DMS 273 (cell line): ENCODE results near the gene RAB29.

ENCODE experiments used
- DNase-seq: peaks from one replicate; lab custom pipeline; 2025; ENCODE audit not compliant: unreplicated experiment; lab: John Stamatoyannopoulos, UW

RAB29 gene, protein sequence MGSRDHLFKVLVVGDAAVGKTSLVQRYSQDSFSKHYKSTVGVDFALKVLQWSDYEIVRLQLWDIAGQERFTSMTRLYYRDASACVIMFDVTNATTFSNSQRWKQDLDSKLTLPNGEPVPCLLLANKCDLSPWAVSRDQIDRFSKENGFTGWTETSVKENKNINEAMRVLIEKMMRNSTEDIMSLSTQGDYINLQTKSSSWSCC

DNA sequence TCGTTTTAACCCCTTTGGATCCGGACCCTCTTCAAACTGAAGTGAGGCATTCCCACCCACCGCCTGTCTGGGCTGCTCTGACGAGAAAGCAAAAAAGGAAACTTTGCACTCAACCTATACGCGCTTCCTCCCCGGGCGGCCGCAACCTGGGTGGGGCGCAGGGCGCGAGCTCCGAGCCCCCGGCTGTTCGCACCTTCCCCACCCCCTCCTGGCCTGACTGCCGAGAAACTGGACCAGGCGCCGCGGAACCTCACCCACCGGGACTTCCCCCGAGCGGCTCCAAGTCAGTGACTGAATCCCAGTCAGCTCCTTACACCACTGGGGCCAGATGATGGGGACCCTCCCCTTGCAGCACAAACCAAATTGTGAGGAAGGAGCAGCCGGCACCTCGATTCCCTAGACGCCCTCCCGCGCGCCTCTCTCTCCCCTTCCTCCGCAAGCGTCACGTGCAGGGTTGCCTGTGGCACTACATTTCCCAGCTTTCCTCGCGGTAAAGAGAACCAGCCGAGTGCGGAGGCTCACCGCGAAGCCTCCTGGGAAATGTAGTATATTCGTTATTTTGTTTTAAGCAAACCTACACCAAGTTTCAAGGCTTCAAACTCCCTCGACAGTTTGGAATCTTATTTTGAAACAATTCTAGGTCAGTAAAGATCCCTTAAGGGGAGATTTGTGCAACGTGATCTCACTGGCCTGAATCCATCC, at the start of gene RAB29:
RAB29 (minus strand) TSS at position 468 of the 702 bp plus-strand sequence. CDS start 526 bp downstream, outside the sequence.
- peak; percentile 96 for DNase-seq

DNA sequence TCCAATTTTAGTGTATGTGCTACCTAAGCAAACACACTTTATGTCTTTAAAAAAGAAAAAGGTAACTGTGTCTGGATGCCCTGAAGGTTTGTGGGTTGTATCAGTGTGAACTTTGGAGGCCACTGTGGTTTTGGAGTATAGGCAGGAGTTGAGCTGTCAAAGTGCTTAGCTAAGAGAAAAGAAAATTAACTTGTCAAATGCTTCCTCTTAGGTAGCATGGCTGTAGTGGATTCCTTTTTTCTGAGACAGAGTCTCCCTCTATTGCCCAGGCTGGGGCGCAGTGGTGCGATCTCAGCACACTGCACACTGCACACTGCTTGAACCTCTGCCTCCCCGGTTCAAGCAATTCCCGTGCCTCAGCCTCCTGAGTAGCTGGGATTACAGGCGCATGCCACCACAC, 48.9 kb upstream of the RAB29 start:
- no peak for DNase-seq

DNA sequence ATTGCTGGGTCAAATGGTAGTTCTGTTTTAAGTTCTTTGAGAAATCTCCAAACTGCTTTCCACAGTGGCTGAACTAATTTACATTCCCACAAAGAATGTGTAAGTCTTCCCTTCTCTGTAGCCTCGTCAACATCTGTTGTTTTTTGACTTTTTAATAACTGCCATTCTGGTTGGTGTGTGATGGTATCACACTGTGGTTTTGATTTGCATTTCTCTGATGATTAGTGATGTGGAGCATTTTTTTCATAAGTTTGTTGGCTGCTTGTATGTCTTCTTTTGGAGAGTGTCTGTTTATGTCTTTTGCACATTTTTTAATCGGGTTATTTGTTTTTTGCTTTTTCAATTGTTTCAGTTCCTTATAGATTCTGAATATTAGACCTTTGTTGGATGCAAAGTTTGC, 48.0 kb upstream of the RAB29 start:
- peak; percentile 53 for DNase-seq

DNA sequence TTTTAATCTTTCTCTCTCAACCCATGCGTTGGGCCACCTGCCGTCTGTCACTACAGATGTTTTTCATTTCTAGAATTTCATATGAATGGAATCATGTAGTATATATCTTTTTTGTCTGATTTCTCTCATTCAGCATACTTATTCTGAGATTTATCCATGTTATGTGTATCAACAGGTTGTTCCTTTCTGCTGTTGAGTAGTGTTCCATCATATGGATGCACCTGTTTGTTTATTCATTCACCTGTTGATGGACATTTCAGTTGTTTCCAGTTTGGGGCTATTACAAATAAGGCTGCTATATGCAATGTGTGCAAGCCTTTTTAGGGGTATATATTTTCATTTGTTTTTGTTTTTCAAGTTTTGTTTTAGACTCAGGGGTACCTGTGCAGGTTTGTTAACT, 47.1 kb upstream of the RAB29 start:
- no peak for DNase-seq

DNA sequence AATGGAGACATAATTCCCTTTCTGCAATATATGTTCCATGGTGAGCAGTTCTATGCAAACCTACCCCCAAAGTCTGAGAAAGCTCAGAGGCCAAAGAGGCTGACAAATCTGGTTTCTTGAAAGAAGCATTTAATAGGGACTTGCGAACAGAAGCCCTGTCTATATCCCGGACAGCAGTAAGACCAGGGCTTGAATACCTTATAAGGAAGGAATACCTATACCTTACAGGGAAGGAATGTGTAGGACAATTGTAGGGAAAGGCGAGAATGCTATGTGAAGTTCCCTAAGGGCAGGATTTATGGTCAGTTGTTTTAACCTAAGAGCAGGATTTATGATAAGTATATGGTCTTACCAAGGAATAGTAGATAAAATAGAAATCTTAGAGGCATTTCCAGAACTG, 42.7 kb upstream of the RAB29 start:
- no peak for DNase-seq

DNA sequence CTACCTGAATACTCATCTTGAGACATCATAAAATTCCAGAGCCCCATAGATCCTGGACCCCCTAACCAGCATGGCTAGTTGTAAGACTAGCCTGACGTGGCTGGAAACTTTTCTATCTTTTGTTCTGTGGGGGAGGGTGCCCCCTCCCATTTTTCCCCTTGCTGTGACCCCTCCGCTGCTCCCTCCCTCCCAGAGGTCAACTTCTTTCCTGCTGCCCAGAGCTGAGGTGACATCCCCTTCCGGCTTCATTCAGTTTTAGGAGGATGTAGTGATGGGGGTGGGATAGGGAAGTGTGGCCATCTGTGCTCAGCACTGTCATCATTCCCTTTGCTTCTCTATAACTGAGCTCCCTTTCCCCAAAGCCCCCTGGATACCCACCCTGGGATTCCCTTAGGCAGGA, 42.1 kb upstream of the RAB29 start:
- DNase-seq = no peak

DNA sequence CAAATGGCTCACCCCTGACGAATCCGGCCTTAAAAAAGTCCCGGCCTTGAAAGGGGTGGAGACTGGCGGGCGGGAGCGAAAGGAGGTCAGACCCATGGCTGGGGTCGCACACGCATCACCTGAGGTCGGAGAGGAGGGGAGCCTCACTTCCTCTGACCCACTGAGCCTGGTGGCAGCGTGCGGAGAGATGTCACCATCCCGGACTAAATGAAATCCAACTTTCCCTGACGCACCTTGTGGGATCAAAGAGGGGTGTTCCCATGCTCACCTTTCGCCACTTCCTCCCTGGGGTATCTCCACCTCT, 38.4 kb upstream of the RAB29 start:
- DNase-seq = no peak

DNA sequence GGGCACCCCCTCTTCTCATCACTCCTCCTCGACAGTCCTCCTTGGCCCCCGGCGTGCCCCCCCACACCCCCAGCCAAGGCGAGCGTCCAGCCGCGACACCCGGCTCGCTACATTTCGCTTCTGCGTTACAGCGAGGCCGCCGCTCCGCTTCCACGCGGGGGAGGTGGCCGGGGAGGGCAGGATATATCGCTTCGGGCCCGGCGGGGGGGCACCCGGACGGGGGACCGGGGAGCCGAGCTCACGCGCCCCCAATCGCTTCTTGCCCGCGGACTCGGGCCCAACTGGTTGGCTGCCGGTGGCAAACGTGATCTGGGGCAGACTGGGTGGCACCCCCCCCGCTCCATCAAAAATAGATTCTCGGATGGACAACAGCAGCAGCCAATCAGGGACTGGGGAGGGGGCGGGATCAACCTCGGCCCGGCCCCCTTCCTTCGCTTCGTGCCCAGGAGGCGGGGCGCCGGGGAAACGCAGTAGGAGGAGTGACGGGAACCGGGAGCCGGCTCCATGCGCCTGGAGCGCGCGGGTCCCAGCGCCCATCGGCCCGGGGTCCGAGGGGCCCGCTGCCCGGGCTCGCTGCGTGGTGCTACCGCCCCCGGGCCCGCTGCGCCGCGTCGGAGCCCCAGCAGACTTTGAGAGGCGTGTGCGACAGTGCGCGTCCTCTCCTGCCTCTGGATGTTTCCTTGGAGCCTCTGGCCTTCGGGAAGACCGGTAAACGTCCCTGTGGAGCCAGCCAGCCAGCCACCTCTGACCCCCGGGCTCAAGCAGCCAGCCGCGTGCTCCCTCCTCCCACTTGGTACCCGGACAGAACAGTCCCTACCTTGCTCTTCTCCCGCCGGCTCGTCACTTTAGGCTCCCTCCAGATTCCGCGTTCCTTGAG, 37.8 kb upstream of the RAB29 start, which contains the start of gene SLC41A1:
SLC41A1 (minus strand) TSS at position 321 of the 877 bp plus-strand sequence. CDS start 2,757 bp downstream, outside the sequence.
- peak; percentile 96 for DNase-seq

DNA sequence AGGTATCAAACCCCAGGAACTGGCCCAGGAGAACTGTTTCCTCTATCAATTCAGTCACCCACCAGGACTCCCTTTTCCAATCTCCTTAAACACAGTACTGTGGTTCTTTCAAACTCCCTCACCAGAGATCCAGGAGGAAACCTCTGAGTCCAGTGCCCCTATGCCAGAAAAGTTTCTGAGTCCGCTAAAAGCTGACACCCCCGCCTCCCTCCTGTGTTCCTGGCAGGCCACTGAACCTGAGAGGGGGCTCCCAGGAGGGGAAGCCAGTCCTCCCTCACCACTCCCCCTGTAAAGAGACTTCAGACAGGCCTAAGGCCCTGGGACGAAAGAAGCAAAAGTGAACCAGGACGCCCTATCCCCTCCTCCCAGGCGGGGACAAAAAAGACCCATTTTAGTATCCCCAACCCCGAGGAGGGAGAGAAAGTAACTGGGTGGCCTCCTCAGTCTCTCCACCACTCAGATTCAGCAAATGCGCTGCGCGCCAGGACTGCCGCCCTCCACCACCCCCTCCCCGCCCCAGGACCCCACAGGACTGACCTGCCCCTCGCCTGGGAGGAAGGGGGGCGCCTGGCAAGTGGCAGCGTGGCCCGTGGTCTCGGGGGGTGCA, 37.1 kb upstream of the RAB29 start:
- DNase-seq = peak; percentile 53

DNA sequence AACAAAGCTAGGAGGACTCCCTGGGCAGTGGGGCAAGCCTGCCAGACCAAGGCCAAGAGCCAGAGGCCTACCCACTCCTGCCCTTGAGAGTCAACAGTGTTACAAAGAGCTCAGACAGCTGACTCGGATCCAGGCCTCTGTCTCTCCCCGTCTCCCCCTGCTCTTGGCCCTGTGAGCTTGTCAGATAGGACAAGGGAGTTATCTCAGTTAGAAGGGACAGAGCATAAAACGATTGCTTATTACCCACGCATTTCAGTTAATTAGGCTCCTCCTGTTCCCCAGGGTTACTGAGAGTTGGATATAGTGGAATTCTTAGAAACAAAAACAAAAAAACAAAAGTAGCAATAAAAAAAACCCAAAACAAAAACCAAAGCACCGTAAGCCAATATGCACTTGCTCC, 36.4 kb upstream of the RAB29 start:
- peak; percentile 18 for DNase-seq

DNA sequence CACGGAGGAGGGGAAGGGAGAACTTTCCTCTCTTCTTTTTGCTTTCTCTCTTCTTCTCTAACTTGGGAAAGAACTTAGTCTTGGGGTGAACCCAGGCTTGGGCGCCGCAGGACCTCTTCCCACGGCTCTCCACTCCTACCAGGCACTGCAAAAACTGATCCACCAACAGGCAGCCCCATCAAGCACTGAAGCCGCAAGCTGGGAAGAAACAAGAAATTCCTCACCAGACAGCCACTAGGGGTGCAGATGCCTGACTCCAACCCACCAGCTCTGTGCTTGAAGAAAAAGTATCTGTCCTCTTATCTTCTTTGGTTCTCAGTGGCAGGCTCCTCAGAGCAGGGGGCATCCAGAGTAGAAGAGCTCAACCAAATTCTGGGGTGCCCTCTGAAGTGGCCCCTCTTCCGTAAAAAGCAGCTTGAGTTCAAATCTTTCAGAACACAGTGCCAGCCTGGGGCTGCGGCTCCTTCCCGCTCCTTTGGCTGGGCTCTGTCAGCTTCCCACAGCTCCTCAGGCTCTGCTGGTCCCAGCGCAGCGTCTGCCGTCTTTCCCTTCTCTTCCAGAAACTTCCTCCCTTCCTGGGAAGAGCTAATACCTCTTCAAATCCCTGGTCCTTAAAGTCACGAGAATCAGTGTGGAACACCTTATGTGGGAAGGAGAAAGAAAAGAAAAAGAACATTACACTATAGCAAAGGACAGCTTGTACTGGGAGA, 35.3 kb upstream of the RAB29 start:
- DNase-seq = peak; percentile 33

DNA sequence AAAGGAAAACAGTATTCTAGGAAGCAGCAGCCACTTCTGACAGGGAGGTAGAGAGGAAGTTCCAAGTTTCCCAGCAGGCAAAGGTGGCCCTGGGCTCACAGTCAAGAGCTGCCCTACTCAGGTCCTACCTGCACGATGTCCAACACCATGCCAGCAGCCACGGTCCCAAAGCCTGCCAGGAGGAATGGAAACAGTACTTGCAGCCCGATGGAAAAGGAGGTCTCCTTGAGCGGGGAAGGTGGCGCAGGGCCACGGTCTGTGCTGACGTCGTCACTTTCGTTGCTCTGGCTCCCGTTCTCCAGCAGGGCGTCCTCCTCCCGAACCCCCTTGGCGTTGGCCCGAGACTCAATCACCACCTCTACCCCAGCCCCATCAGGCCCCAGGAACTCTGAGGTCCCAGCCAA, 34.7 kb upstream of the RAB29 start:
- no peak for DNase-seq

DNA sequence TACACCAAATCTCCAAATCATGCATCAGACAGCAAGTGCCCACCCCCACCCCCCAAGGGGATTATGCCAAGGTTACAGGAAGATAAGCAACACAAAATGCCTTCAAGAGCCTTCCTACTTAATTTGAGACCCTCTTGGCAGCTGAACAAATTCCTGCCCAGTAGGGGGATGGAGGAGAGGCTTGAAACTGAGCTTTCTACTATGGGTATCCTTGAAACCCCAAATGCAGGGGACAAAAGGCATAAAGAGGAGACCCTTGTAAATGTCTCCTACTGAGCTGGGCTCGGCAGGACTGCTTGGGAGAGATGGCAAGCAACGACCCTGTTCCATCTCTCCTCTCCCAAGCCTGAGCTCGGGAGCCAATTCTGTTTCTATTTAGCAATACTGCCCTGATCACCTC, 34.2 kb upstream of the RAB29 start:
- DNase-seq = no peak

DNA sequence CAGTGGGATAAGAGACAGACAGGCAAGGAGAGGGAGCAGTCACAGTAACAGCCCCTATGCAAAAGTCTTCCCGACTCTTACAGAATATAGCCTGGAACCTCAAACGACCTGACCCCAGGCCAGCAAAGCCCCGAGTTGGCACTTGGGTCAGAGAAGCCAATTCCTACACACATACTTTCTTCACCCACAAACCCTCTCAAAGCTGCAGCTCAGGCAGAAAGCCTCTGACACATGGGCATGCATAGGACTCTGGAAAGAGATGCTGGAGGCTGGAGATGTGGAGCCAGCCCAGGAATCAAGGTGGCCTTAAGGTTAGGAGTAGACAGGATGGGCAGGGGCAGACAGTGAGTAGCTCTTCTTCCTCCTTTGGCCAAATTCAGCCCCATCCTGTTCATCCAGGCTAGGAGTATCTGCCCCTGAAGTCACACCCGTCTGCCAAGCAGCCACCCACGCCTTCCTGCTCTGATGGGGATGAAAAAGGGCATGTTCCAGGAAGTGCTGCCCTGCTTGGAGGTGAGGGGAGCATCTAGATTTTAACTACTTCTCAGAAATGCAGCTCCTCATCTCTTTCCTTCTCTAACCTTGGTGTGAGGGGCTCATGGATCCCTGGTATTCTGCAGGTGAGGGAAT, 29.9 kb upstream of the RAB29 start:
- DNase-seq = no peak

DNA sequence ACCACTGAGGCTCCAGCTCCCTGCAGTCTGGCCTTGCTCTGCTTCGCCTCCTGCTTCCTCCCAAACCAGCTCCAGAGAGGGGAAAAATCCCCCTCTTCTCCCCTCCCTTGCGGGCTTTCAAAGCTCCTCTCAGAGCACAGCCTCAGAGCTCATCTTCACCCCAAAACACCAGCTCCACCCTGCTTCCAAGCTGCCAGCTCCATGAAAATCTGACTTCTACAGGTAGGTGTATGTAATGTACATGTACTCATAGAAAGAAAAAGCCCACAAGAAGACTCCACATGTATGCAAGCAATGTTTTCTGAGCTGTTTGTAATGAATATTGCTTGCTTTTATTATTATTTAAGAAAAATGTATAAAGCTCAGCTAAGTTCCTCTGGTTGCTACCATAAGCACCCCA, 29.3 kb upstream of the RAB29 start:
- no peak for DNase-seq

DNA sequence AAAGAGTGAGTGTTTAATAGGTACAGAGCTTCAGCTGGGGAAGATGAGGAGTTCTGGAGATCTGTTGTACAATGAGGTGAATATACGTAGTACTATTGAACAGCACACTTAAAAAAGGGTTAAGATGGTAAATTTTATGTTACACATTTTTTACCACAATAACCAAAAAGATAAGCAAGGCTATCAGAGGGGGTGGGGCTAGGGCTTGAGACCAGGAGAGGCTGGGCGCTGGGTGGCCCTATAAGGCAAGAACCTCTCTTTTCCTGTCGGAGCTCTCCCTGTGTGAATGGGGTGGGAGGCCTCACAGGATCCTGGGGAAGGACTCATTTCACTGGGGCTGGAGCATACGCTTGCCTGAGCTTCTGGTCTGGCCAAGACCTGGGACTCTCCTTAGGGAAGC, 28.7 kb upstream of the RAB29 start:
- no peak for DNase-seq

DNA sequence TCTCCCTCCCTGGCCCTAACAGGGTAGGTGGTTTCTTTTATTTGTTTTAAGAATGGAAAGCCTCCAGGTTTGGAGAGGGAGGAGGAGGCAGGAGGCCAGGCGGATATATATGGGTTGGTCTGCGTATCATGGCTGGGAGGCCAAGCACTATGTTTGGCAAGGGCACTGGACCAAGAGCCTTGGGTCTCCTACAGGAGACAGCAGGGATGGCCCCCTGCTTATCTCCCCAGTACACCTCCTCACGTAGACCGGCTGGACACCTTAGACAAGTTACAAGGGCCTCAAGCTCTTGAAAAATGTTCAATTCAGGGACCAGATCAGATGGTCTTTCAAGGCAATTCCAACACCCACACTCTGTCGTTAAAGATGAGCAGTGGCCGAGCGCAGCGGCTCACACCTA, 26.8 kb upstream of the RAB29 start:
- no peak for DNase-seq

DNA sequence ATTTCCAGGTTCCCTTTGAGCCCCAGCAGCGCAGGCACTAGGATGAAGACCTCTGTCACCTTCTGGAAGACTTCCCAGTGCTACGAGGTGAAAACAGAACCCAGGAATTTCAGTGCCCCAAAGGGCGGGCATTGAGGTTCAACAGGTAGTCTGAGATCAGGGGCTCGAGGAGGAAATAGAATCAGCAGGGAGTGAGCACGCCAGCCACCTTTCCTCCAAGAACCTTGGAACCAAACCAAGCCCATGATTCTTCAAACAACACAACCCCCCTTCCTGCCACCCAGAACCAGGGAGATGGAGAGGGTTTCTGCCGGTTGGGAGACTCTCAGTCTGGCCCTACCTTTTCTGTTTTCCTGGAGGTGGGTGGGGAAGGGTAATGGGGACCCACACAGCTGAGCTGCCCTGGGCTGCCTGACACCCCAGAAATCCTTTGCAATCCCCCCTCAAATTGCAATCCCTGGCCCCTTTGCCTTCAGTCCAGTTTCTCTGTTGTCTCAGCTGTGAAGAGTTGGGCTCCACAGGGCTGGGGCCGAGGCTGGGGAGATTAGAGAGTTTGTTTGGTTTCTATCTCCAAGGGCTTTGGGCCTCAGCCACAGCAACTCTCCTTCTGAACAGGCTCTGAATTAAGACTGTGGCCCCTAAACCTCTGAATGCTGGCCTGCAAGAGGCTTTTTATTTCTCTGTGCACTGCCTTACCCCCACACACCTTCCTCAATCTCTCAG, 25.9 kb upstream of the RAB29 start:
- DNase-seq = no peak

DNA sequence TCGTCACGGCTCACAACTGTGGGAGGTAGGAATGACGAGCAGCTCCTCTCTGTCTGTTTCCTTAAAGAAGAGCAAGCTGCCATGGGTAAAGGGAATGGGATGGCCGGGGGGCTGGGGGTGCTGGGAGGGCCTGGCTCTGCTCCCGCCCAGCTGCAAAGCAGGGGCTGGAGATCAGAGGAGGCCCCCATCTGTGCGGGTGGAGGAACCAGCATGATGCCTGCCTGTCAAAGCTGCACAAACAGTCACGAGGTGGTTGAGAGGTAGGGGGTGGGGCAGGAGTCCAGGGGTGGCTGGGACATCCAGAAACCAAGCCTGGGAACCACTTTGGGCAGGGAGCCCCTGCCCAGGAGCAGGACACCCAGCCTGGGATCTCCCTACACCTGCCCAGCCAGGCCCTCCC, 25.1 kb upstream of the RAB29 start:
- peak; percentile 17 for DNase-seq

DNA sequence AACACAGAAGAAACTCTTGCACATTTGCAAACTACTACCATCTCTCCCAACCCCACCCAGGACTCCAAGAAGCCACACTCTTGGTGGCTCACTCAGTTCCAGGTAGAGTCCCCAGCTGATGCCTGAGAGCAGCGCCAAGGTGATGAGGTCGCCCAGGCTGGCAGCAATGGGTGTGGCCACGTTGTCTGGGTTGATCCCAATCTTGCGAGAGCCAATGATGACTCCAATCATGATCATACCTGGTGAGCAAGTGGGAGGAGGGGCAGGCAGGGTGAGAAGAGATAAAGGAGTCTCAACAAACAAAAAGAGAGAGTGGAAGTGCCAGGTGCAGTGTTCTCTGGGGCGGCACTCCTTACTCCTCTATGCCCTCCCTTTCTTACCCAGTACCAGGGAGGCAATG, 23.3 kb upstream of the RAB29 start:
- DNase-seq = no peak
